ENCODE data around the gene DCAF8.

Gene DCAF8

DNA sequence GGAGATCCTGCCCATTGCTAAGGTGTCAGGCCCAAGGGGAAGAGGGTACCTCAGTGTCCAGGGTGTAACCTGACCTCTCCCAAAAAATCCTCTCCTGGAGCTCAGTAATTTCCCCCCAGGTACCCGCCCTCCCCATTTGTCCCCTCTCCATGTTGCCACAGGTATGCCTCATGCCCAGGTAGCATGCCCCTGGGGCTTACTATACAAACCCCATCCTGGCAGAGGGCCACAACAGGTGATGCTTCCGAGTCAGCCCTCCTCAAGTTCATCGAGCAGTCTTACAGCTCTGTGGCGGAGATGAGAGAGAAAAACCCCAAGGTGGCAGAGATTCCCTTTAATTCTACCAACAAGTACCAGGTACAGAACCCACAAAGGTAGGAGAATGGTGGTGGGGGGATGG, 95.3 kb downstream of the DCAF8 start:
- DNase-seq (ENCODE audit: low spot score): no peak
- TF ChIP-seq CTCF (IDR thresholded peaks at IDR 0.05): no peak
- no peak overlapping the region for H3K27ac ChIP-seq
- no peak overlapping the region for H3K4me3 ChIP-seq

DNA sequence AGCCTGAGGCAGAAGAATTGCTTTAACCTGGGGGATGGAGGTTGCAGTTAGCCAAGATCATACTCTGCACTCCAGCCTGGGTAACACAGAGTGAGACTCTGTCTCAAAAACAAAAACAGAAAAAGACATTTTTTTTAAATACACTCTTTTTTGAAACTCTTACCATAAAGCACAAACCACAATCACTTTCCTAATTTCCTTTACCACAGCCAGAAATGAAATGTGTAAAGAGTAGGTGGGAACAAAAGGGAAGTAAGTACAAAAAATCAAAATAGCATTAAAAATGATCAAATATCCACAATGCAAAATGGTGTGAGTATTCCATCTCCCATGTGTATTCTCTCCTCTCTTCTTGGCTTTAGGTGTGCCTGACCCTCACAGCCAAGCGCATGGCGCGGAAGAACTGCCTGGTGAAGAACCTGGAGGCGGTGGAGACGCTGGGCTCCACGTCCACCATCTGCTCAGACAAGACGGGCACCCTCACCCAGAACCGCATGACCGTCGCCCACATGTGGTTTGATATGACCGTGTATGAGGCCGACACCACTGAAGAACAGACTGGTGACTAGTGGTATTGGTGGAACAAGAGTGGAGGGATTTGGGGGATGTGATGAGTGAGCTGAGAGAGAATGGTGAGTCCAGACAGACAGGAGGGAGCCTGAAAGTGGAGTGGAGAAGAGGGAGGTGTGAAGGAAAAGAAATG, 96.0 kb downstream of the DCAF8 start:
- Histone ChIP-seq H3K27ac (no peak overlapping the region), H3K4me3 (no peak overlapping the region)
- no peak for TF ChIP-seq CTCF (IDR thresholded peaks at IDR 0.05)
- no peak for DNase-seq (ENCODE audit: low spot score)

Data from coronary artery (tissue), 2 donors.